PFSK-1 (cell line): ENCODE data around the gene GPRIN1.

Source experiments
- FOXP2 ChIP-seq: optimal IDR thresholded peaks from 2 replicates; pipeline ENCODE3; 2011; ENCODE audit warnings: borderline replicate concordance, control low read depth, inconsistent platforms; ENCODE audit not compliant: insufficient read depth; ENCODE audit errors: extremely low read length, extremely low read depth
- POLR2AphosphoS5 ChIP-seq: IDR thresholded peaks from 2 replicates; pipeline ENCODE4 v1.6.1; 2012; ENCODE audit warnings: low read depth, mild to moderate bottlenecking, control low read depth, low read length, moderate library complexity
- REST ChIP-seq, 2 experiments: IDR thresholded peaks; 2 replicates each; pipeline versions ENCODE4 v1.6.1 to v1.8.0; 2011 to 2012; ENCODE audit warnings: low read depth in 2 of 2, low read length in 2 of 2, control low read depth in 1 of 2, inconsistent platforms in 1 of 2, mild to moderate bottlenecking in 1 of 2, moderate library complexity in 1 of 2; ENCODE audit not compliant: insufficient read depth in 1 of 2
- SIN3A ChIP-seq: IDR thresholded peaks from 2 replicates; pipeline ENCODE4 v1.6.1; 2012; ENCODE audit warnings: mild to moderate bottlenecking, low read length, moderate library complexity, borderline replicate concordance; ENCODE audit not compliant: insufficient read depth
- TAF1 ChIP-seq: IDR thresholded peaks from 2 replicates; pipeline ENCODE4 v1.6.1; 2012; ENCODE audit warnings: low read length, control low read depth, borderline replicate concordance; ENCODE audit not compliant: insufficient read depth

GPRIN1 gene

GRCh38 chr5:176614805-176615478 lies 5.0 kb upstream of the GPRIN1 start:
- no peak for TF ChIP-seq POLR2AphosphoS5
- TF ChIP-seq FOXP2, result no peak
- TF ChIP-seq SIN3A, result no peak
- TF ChIP-seq REST (IDR thresholded peaks at IDR 0.05; ENCODE audit: insufficient read depth in 1 of 2, low read depth in 2 of 2, low read length in 2 of 2), result no peak
- no peak for TF ChIP-seq TAF1

- TF ChIP-seq POLR2AphosphoS5, result no peak
These were observed 2.9 kb upstream of the GPRIN1 start for GRCh38 chr5:176612855-176613254.

- TF ChIP-seq SIN3A (no peak), REST (IDR thresholded peaks at IDR 0.05; ENCODE audit: insufficient read depth in 1 of 2, low read depth in 2 of 2, low read length in 2 of 2) (no peak), POLR2AphosphoS5 (no peak), TAF1 (no peak), FOXP2 (no peak)
These were observed 2.1 kb upstream of the GPRIN1 start for GRCh38 chr5:176612008-176612407.

GRCh38 chr5:176611435-176611834 lies 1.5 kb upstream of the GPRIN1 start:
- TF ChIP-seq POLR2AphosphoS5, result no peak
- no peak for TF ChIP-seq TAF1
- TF ChIP-seq REST (IDR thresholded peaks at IDR 0.05; ENCODE audit: insufficient read depth in 1 of 2, low read depth in 2 of 2, low read length in 2 of 2), result peak; percentile 96 to 98
- peak; percentile 95; the same call in 1 of the 2 replicates for TF ChIP-seq SIN3A
- peak; percentile 9 for TF ChIP-seq FOXP2

- TF ChIP-seq REST (IDR thresholded peaks at IDR 0.05; ENCODE audit: insufficient read depth in 1 of 2, low read depth in 2 of 2, low read length in 2 of 2) (peak in 1 of 2 experiments; percentile 18; a peak in 1 of 4 replicates), POLR2AphosphoS5 (no peak)
These were observed 448 bp upstream of the GPRIN1 start for GRCh38 chr5:176610435-176610773.
